Erythroblast (primary cell): ENCODE results near the gene TNFRSF19.

ENCODE experiments used
- GATA1 ChIP-seq: IDR thresholded peaks from 2 replicates; pipeline ENCODE4 v1.6.1; 2011; ENCODE audit warnings: low read depth, mild to moderate bottlenecking, control low read depth, low read length, moderate library complexity
- POLR2A ChIP-seq: IDR thresholded peaks from 2 replicates; pipeline ENCODE4 v1.6.1; 2011; ENCODE audit warnings: mild to moderate bottlenecking, low read length

- no peak for TF ChIP-seq POLR2A
- TF ChIP-seq GATA1: no peak
Observed at GRCh38 chr13:23592596-23592995, 22.4 kb downstream of the TNFRSF19 start.
